Gastroesophageal sphincter (tissue), 4 donors: Measurements from ENCODE around the gene EPHA4. TPM values are rescaled to one million over a fixed set of nuclear protein-coding genes. Genes with fewer than 3 reads are reported as not detected.

Source experiments
- ATAC-seq: fragments of 150-250 bp; one replicate; pipeline ENCODE4 v1.9.1; 2016; ENCODE audit warnings: mild to moderate bottlenecking, moderate library complexity
- H3K27ac ChIP-seq, 4 donors: fragments of 200-600 bp; sonication (generic) in 3 of 4; 1 replicate in 3 of 4; 2 replicates in 1 of 4; pipeline ENCODE4 v1.5.1; 2016 to 2019
- H3K27me3 ChIP-seq: fragments of 200-600 bp; sonication (generic); one replicate; pipeline ENCODE4 v1.5.1; 2019
- H3K36me3 ChIP-seq, 2 donors: fragments of 200-600 bp; sonication (generic); one replicate each; pipeline ENCODE4 v1.5.1; 2019; ENCODE audit warnings: control low read depth in 1 of 2
- H3K4me1 ChIP-seq, 3 donors: fragments of 200-600 bp; sonication (generic); 1 replicate in 2 of 3; 2 replicates in 1 of 3; pipeline ENCODE4 v1.5.1; 2016 to 2019; ENCODE audit warnings: control low read depth in 2 of 3
- H3K4me3 ChIP-seq, 2 donors: fragments of 200-600 bp; sonication (generic); one replicate each; pipeline ENCODE4 v1.5.1; 2019; ENCODE audit warnings: mild to moderate bottlenecking in 1 of 2, moderate library complexity in 1 of 2
- H3K9me3 ChIP-seq, 3 donors: fragments of 200-600 bp; sonication (generic); one replicate each; pipeline ENCODE4 v1.5.1; 2017 to 2019; ENCODE audit warnings: control low read depth in 2 of 3
- CTCF ChIP-seq, 4 experiments: fragments of 200-600 bp in 2 of 4; fragments of 450-650 bp in 2 of 4; sonication (generic) in 1 of 4; IDR thresholded peaks; one replicate each; pipeline ENCODE4 v1.5.1; 2017 to 2019; ENCODE audit warnings: antibody characterized with exemption in 4 of 4, mild to moderate bottlenecking in 2 of 4, moderate library complexity in 2 of 4
- EP300 ChIP-seq: sonication (generic); formaldehyde crosslinking; IDR thresholded peaks from one replicate; pipeline ENCODE4 v1.6.1; 2017; ENCODE audit warnings: antibody characterized with exemption, mild to moderate bottlenecking
- POLR2A ChIP-seq, 2 donors: fragments of 450-650 bp; IDR thresholded peaks; one replicate each; pipeline ENCODE4 v1.6.1; 2017; ENCODE audit warnings: antibody characterized with exemption in 2 of 2, mild to moderate bottlenecking in 2 of 2, moderate library complexity in 1 of 2
- POLR2AphosphoS5 ChIP-seq: sonication (generic); formaldehyde crosslinking; IDR thresholded peaks from one replicate; pipeline ENCODE4 v1.6.1; 2017; ENCODE audit warnings: antibody characterized with exemption
- WGBS, 2 donors: methylation state at CpG; one replicate each; pipeline ENCODE4 v1.1.5; 2018; ENCODE audit warnings: low coverage in 1 of 2; 5-methylcytosine and 5-hydroxymethylcytosine counted together
- total RNA-seq, 4 donors: library from RNA; depleted of rRNA; stranded (reverse); fragments of >200 nt; gene quantifications; one replicate each; pipeline ENCODE4 v1.1.0, GENCODE V29; 2016

Gene EPHA4
- total RNA-seq, 4 donors from 2014 or later, result 21.3 to 41.2 (median 31.6) TPM

GRCh38 chr2:221571025-221571550, 1.0 kb downstream of the EPHA4 start:
- Histone ChIP-seq H3K36me3 (no peaks in the 10 kb centered on the region), H3K9me3 (no peaks in the 10 kb centered on the region), H3K27ac (peak overlapping the region in 2 of 4 donors; percentile 85 to 88), H3K4me1 (peaks cover 0 to 62% (median 9%) of the 10 kb centered on the region in 3 donors), H3K27me3 (peaks cover 22% of the 10 kb centered on the region), H3K4me3 (peak overlapping the region; percentile 62 to 72)
- ATAC-seq, result no peak
- 2 to 4% methylated on average over 11 to 18 of the region's 41 CpGs for WGBS, 2 donors
- TF ChIP-seq POLR2A (IDR thresholded peaks at IDR 0.05), result no peak
- TF ChIP-seq CTCF (IDR thresholded peaks at IDR 0.05), result no peak
- no peak for TF ChIP-seq EP300
- TF ChIP-seq POLR2AphosphoS5, result no peak

GRCh38 chr2:221570321-221570935, 1.7 kb downstream of the EPHA4 start:
- no peak for ATAC-seq
- peak overlapping the region; percentile 62 to 72 for H3K4me3 ChIP-seq
- no peaks in the 10 kb centered on the region for H3K9me3 ChIP-seq
- 9 to 13% methylated on average over 15 to 25 of the region's 30 CpGs for WGBS, 2 donors
- peaks cover 22% of the 10 kb centered on the region for H3K27me3 ChIP-seq
- H3K27ac ChIP-seq, result no peak overlapping the region
- peaks cover 0 to 62% (median 9%) of the 10 kb centered on the region in 3 donors for H3K4me1 ChIP-seq
- H3K36me3 ChIP-seq, result no peaks in the 10 kb centered on the region
- no peak for TF ChIP-seq CTCF (IDR thresholded peaks at IDR 0.05)
- peak; percentile 19 for TF ChIP-seq POLR2AphosphoS5

GRCh38 chr2:221569871-221570270, 2.2 kb downstream of the EPHA4 start:
- Histone ChIP-seq H3K4me3 (peak overlapping the region in 1 of 2 donors; percentile 72), H3K36me3 (no peaks in the 10 kb centered on the region), H3K27ac (no peak overlapping the region), H3K9me3 (no peaks in the 10 kb centered on the region), H3K4me1 (peaks cover 0 to 61% (median 9%) of the 10 kb centered on the region in 3 donors), H3K27me3 (peaks cover 22% of the 10 kb centered on the region)
- TF ChIP-seq CTCF (IDR thresholded peaks at IDR 0.05) (no peak), EP300 (no peak), POLR2AphosphoS5 (no peak), POLR2A (IDR thresholded peaks at IDR 0.05) (no peak)
- WGBS, 2 donors, result 0 to 21% methylated on average over 1 to 7 of the region's 8 CpGs
- ATAC-seq, result no peak

GRCh38 chr2:221569425-221569845, 2.7 kb downstream of the EPHA4 start:
- peak overlapping the region in 1 of 2 donors; percentile 72 for H3K4me3 ChIP-seq

More at GRCh38 chr2:221569425-221569845, 2.7 kb downstream of the EPHA4 start:
- H3K9me3 ChIP-seq, result no peaks in the 10 kb centered on the region
- 40 to 65% methylated on average over 3 to 4 of the region's 14 CpGs for WGBS, 2 donors
- H3K36me3 ChIP-seq, result no peaks in the 10 kb centered on the region
- no peak for ATAC-seq
- TF ChIP-seq EP300 (no peak), CTCF (IDR thresholded peaks at IDR 0.05) (no peak), POLR2A (IDR thresholded peaks at IDR 0.05) (no peak), POLR2AphosphoS5 (no peak)
- peaks cover 0 to 57% (median 9%) of the 10 kb centered on the region in 3 donors for H3K4me1 ChIP-seq
- peaks cover 22% of the 10 kb centered on the region for H3K27me3 ChIP-seq
- no peak overlapping the region for H3K27ac ChIP-seq
